WTC11 (cell line): ENCODE measurements around the gene EXOC1L. TPM values are rescaled to one million over a fixed set of nuclear protein-coding genes. Genes with fewer than 3 reads are reported as not detected.

Experiments
- ATAC-seq: fragments of 200-7000 bp; cut with Tn5 transposase; 2 replicates; pipeline ENCODE4 v1.10.0; 2021; ENCODE audit warnings: mild to moderate bottlenecking, moderate library complexity
- CTCF ChIA-PET: fragments of 300-600 bp; sonication (Branson Sonifier 250); formaldehyde crosslinking; loops from one replicate; lab custom pipeline; 2021; ENCODE audit warnings: antibody characterized with exemption; lab: Charles Lee
- POLR2A ChIA-PET: fragments of 350-600 bp; sonication (Branson Sonifier 250); formaldehyde crosslinking; loops from one replicate; lab custom pipeline; 2021; ENCODE audit warnings: antibody characterized with exemption; lab: Charles Lee
- DNase-seq: peaks from one replicate; pipeline ENCODE4 v3.0.0; 2021; ENCODE audit warnings: low spot score
- H3K27ac Mint-ChIP-seq: 2 replicates; pipeline ENCODE4 v1.8.0; 2021; ENCODE audit warnings: mixed read lengths
- H3K27me3 Mint-ChIP-seq: 2 replicates; pipeline ENCODE4 v1.8.0; 2021; ENCODE audit warnings: low read depth, mild to moderate bottlenecking, moderate library complexity, mixed read lengths
- H3K36me3 Mint-ChIP-seq: 2 replicates; pipeline ENCODE4 v1.8.0; 2021; ENCODE audit warnings: mixed read lengths
- H3K4me1 Mint-ChIP-seq: 2 replicates; pipeline ENCODE4 v1.8.0; 2022; ENCODE audit warnings: mixed read lengths
- H3K4me3 Mint-ChIP-seq: 2 replicates; pipeline ENCODE4 v1.8.0; 2021; ENCODE audit warnings: mild to moderate bottlenecking, moderate library complexity, mixed read lengths
- H3K9me3 Mint-ChIP-seq: 2 replicates; pipeline ENCODE4 v1.8.0; 2021; ENCODE audit warnings: mixed read lengths
- ATF1 ChIP-seq: sonication (generic); formaldehyde crosslinking; IDR thresholded peaks from 2 replicates; pipeline ENCODE4 v1.8.1; 2023; ENCODE audit warnings: mild to moderate bottlenecking, moderate library complexity, missing genetic modification reagents
- CBFB ChIP-seq: sonication (generic); formaldehyde crosslinking; IDR thresholded peaks from 2 replicates; pipeline ENCODE4 v1.8.1; 2022; ENCODE audit warnings: mild to moderate bottlenecking, low read depth, missing genetic modification reagents
- EMX1 ChIP-seq: fragments of 250-450 bp; sonication (Bioruptor Pico); IDR thresholded peaks from 2 replicates; pipeline ENCODE4 v1.8.0; 2021; ENCODE audit warnings: mild to moderate bottlenecking
- ESRRA ChIP-seq: sonication (generic); formaldehyde crosslinking; IDR thresholded peaks from 2 replicates; pipeline ENCODE4 v1.8.1; 2022; ENCODE audit warnings: mild to moderate bottlenecking, missing genetic modification reagents, borderline replicate concordance
- FOXK1 ChIP-seq: sonication (generic); formaldehyde crosslinking; IDR thresholded peaks from 2 replicates; pipeline ENCODE4 v1.8.0; 2022; ENCODE audit warnings: mild to moderate bottlenecking, moderate library complexity, missing genetic modification reagents
- IRF1 ChIP-seq: sonication (generic); formaldehyde crosslinking; IDR thresholded peaks from 2 replicates; pipeline ENCODE4 v1.8.0; 2023; ENCODE audit warnings: missing genetic modification reagents
- IRF2 ChIP-seq: sonication (generic); formaldehyde crosslinking; IDR thresholded peaks from 2 replicates; pipeline ENCODE4 v1.8.0; 2022; ENCODE audit warnings: low read depth, missing genetic modification reagents, borderline replicate concordance
- MYBL2 ChIP-seq: sonication (generic); formaldehyde crosslinking; IDR thresholded peaks from 2 replicates; pipeline ENCODE4 v1.8.1; 2023; ENCODE audit warnings: mild to moderate bottlenecking, moderate library complexity, missing genetic modification reagents
- OVOL2 ChIP-seq: fragments of 250-450 bp; sonication (Bioruptor Pico); IDR thresholded peaks from 2 replicates; pipeline ENCODE4 v1.9.0; 2021; ENCODE audit warnings: mild to moderate bottlenecking, borderline replicate concordance
- PRRX2 ChIP-seq: fragments of 250-450 bp; sonication (Bioruptor Pico); IDR thresholded peaks from 2 replicates; pipeline ENCODE4 v1.8.0; 2021; ENCODE audit warnings: mild to moderate bottlenecking
- SP1 ChIP-seq: sonication (generic); formaldehyde crosslinking; conservative IDR thresholded peaks from 2 replicates; pipeline ENCODE4 v1.8.1; 2022; ENCODE audit warnings: missing genetic modification reagents
- ZBTB21 ChIP-seq: sonication (generic); formaldehyde crosslinking; IDR thresholded peaks from 2 replicates; pipeline ENCODE4 v1.8.1; 2023; ENCODE audit warnings: mild to moderate bottlenecking, missing genetic modification reagents, borderline replicate concordance
- ZNF121 ChIP-seq: sonication (generic); formaldehyde crosslinking; IDR thresholded peaks from 2 replicates; pipeline ENCODE4 v1.8.0; 2023; ENCODE audit warnings: missing genetic modification reagents
- ZNF396 ChIP-seq: fragments of 250-450 bp; sonication (Bioruptor Pico); IDR thresholded peaks from 2 replicates; pipeline ENCODE4 v1.8.0; 2021; ENCODE audit warnings: mild to moderate bottlenecking, moderate library complexity, borderline replicate concordance
- ZNF416 ChIP-seq: fragments of 250-450 bp; sonication (Bioruptor Pico); IDR thresholded peaks from 2 replicates; pipeline ENCODE4 v1.9.0; 2021; ENCODE audit warnings: mild to moderate bottlenecking, inconsistent platforms
- total RNA-seq: library from RNA; stranded (reverse); gene quantifications from 3 replicates; pipeline ENCODE4 v1.2.3, GENCODE V29; 2021
- TF ChIP-seq, protein P1 (sequence below): fragments of 250-450 bp; sonication (Bioruptor Pico); IDR thresholded peaks from 2 replicates; pipeline ENCODE4 v1.9.0; 2021; ENCODE audit warnings: mild to moderate bottlenecking
- TF ChIP-seq, protein P2 (sequence below): sonication (generic); formaldehyde crosslinking; IDR thresholded peaks from 2 replicates; pipeline ENCODE4 v1.8.1; 2023; ENCODE audit warnings: mild to moderate bottlenecking, missing genetic modification reagents
- TF ChIP-seq, protein P3 (sequence below): sonication (generic); formaldehyde crosslinking; IDR thresholded peaks from 2 replicates; pipeline ENCODE4 v1.8.0; 2023; ENCODE audit warnings: mild to moderate bottlenecking, missing genetic modification reagents
- TF ChIP-seq, protein P4 (sequence below): fragments of 250-450 bp; sonication (Bioruptor Pico); IDR thresholded peaks from 2 replicates; pipeline ENCODE4 v2.1.2; 2022; ENCODE audit warnings: mild to moderate bottlenecking, moderate library complexity

The EXOC1L gene
- total RNA-seq, 1 experiment from 2014 or later = not detected

DNA sequence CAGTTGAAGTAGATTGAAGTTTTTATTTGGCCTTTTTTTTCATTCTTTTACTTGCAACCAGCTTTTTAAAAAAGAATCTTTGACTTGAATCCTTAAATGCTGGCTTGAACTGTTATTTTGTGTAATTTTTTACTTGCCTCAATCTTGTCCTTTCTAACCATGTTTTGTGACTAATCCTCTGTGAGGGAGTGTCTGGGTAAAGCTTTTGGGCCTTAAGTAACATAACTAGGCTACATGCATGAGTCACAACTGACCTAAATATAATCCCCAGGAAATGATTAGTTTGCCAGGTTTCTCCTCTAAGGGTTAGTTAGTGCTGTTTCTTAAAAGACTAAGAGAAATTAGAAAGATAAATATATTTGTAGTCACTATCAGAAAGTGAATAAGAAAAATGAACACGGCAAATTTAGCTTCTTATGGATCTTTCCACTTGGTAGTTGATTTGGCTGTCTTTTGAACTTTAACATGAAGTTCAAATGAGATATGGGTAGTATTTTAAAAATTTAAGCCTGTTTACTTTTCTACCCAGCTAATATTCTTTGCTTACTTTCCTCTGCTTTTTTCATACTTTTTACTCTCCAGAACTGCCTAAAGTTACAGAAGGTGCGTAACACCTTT lies 46.8 kb downstream of the EXOC1L start:
- ATAC-seq (no peak), DNase-seq (no peak)
- no peaks in the 10 kb centered on the region for H3K9me3 Mint-ChIP-seq
- peaks cover 20% of the 10 kb centered on the region for H3K36me3 Mint-ChIP-seq
- H3K4me3 Mint-ChIP-seq = no peak overlapping the region
- H3K27ac Mint-ChIP-seq = no peak overlapping the region; the same call in 1 of the 2 replicates
- POLR2A ChIA-PET = no interaction called here
- H3K4me1 Mint-ChIP-seq = no peaks in the 10 kb centered on the region
- TF ChIP-seq ZNF416 (no peak), PRRX2 (no peak), ATF1 (CRISPR knock-in tag) (no peak), ZNF121 (CRISPR knock-in tag) (no peak), MYBL2 (CRISPR knock-in tag) (no peak), SP1 (no peak), FOXK1 (no peak), ZBTB21 (CRISPR knock-in tag) (no peak), EMX1 (no peak), ESRRA (CRISPR knock-in tag) (no peak), OVOL2 (no peak), ZNF396 (CRISPR knock-in tag) (no peak), CBFB (CRISPR knock-in tag) (no peak), IRF2 (no peak), IRF1 (no peak)
- TF ChIP-seq, protein P1, sequence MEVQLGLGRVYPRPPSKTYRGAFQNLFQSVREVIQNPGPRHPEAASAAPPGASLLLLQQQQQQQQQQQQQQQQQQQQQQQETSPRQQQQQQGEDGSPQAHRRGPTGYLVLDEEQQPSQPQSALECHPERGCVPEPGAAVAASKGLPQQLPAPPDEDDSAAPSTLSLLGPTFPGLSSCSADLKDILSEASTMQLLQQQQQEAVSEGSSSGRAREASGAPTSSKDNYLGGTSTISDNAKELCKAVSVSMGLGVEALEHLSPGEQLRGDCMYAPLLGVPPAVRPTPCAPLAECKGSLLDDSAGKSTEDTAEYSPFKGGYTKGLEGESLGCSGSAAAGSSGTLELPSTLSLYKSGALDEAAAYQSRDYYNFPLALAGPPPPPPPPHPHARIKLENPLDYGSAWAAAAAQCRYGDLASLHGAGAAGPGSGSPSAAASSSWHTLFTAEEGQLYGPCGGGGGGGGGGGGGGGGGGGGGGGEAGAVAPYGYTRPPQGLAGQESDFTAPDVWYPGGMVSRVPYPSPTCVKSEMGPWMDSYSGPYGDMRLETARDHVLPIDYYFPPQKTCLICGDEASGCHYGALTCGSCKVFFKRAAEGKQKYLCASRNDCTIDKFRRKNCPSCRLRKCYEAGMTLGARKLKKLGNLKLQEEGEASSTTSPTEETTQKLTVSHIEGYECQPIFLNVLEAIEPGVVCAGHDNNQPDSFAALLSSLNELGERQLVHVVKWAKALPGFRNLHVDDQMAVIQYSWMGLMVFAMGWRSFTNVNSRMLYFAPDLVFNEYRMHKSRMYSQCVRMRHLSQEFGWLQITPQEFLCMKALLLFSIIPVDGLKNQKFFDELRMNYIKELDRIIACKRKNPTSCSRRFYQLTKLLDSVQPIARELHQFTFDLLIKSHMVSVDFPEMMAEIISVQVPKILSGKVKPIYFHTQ (CRISPR knock-in tag) = no peak
- TF ChIP-seq, protein P2, sequence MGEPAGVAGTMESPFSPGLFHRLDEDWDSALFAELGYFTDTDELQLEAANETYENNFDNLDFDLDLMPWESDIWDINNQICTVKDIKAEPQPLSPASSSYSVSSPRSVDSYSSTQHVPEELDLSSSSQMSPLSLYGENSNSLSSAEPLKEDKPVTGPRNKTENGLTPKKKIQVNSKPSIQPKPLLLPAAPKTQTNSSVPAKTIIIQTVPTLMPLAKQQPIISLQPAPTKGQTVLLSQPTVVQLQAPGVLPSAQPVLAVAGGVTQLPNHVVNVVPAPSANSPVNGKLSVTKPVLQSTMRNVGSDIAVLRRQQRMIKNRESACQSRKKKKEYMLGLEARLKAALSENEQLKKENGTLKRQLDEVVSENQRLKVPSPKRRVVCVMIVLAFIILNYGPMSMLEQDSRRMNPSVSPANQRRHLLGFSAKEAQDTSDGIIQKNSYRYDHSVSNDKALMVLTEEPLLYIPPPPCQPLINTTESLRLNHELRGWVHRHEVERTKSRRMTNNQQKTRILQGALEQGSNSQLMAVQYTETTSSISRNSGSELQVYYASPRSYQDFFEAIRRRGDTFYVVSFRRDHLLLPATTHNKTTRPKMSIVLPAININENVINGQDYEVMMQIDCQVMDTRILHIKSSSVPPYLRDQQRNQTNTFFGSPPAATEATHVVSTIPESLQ (CRISPR knock-in tag) = no peak
- TF ChIP-seq, protein P3, sequence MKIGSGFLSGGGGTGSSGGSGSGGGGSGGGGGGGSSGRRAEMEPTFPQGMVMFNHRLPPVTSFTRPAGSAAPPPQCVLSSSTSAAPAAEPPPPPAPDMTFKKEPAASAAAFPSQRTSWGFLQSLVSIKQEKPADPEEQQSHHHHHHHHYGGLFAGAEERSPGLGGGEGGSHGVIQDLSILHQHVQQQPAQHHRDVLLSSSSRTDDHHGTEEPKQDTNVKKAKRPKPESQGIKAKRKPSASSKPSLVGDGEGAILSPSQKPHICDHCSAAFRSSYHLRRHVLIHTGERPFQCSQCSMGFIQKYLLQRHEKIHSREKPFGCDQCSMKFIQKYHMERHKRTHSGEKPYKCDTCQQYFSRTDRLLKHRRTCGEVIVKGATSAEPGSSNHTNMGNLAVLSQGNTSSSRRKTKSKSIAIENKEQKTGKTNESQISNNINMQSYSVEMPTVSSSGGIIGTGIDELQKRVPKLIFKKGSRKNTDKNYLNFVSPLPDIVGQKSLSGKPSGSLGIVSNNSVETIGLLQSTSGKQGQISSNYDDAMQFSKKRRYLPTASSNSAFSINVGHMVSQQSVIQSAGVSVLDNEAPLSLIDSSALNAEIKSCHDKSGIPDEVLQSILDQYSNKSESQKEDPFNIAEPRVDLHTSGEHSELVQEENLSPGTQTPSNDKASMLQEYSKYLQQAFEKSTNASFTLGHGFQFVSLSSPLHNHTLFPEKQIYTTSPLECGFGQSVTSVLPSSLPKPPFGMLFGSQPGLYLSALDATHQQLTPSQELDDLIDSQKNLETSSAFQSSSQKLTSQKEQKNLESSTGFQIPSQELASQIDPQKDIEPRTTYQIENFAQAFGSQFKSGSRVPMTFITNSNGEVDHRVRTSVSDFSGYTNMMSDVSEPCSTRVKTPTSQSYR (CRISPR knock-in tag) = no peak
- TF ChIP-seq, protein P4, sequence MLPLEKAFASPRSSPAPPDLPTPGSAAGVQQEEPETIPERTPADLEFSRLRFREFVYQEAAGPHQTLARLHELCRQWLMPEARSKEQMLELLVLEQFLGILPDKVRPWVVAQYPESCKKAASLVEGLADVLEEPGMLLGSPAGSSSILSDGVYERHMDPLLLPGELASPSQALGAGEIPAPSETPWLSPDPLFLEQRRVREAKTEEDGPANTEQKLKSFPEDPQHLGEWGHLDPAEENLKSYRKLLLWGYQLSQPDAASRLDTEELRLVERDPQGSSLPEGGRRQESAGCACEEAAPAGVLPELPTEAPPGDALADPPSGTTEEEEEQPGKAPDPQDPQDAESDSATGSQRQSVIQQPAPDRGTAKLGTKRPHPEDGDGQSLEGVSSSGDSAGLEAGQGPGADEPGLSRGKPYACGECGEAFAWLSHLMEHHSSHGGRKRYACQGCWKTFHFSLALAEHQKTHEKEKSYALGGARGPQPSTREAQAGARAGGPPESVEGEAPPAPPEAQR (CRISPR knock-in tag) = no peak
- TF ChIP-seq, all 79 proteins: peak for 0
- CTCF ChIA-PET = interaction anchor here (0.6 to 1.4 kb wide), 9 partner anchors 12 to 273 kb away, joined by 3 to 7 read pairs (median 3); partner anchors contain the start of genes EXOC1 and EXOC1L
- no peaks in the 10 kb centered on the region for H3K27me3 Mint-ChIP-seq
